GM19463 (cell line): ENCODE results near the gene MVD.

ENCODE experiments used
- ATAC-seq: cut with Tn5 transposase; IDR thresholded peaks from one replicate; pipeline ENCODE4 v1.9.1; 2021; ENCODE audit warnings: mild to moderate bottlenecking, moderate library complexity; ENCODE audit not compliant: unreplicated experiment

MVD gene

DNA sequence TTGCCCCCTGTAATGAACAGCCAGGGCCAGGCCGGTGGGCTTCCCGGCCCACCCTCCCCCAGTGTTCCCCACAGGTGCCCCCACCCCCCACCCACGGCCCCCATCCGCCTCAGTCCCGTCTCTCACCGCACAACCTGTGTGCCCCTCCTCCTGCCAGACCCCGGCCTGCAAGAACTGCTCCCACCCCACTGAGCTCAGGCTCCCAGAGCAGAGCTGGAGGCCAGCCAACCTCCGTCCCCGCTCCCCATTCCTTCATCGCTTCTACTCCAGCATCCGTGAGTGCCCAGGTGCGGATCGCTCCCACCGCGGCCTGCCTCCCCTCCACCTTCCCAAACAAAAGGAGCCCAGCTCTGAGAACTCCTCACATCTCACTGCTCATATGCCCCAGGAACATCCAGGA lies 4.2 kb downstream of the MVD start:
- ATAC-seq = no peak

DNA sequence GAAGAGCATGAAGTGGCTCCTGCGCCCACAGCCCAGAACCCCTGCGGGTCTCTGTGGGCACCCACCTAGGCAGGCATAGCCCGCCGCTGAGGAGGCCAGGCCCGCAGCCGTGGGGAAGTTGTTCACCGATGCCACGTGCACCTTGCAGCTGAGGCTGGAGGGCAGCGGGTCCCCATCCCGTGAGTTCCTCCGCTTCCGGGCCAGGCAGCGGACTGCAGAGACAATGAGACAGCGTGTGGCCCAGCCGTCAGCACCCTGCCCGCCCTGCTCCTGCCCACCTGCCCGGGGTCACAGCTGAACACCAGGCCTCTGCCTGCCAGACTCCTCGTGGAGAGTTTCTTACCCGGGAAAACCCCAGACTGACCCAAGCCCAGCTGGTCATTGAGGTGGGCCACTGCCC lies 5.5 kb downstream of the MVD start:
- no peak for ATAC-seq

DNA sequence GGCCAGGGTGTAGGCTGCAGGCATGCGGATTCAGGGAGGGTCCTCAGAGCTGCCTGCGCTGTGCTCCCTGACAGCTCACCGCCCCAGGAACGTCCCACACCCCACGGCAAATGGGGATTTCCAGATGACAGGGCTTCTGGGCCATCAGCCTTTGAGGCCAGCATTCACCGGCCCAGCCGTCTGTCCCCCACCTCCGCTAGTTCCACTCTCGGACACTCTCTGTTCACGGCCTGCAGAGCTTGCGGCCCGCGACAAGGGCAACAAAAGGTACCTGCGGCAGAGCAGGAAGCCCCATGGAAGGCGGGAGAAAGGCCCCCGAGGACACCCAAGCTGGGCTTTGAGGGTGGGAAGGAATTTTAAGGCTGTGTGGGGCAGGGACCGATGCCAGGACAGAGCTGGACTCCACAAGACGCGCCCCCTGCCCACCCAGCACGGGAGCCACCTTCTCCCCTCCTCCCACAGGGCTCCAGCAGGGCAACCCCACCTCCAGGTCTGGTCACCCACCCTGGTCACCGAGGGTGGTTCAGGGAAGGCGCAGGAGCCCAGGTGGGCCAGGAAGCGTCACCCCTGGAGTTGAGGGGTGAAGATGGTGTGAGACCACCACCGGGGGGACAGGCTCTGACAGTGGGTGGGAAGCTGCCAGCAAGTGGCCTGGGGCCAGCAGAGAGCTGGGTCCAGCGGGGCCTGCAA lies 6.5 kb downstream of the MVD start:
- no peak for ATAC-seq

DNA sequence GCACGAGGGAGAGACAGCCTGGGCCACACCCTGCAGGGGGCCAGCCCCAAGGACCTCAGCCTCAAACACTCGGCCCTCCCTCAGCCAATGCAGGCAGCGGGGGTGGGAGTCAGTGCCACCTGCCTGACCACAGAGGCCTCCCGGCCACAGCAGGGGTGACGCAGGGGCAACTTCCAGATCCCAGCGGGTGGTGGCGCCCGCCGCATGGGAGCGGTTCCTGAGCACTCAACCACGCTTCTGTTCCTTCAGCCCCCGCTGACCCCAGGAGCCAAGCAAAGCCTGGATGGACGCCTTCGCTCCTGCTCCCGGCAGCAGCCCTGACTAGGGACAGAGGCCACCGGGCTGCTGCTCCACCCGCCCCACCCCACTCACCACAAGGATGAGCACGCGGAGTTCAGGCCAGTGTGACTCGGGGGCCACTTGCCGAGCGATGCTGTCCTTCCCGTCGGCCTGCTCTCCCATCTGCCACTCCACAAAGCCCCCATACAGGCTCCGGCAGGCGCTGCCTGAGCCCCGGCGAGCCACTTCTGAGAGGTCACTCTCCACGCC lies 7.1 kb downstream of the MVD start:
- no peak for ATAC-seq

DNA sequence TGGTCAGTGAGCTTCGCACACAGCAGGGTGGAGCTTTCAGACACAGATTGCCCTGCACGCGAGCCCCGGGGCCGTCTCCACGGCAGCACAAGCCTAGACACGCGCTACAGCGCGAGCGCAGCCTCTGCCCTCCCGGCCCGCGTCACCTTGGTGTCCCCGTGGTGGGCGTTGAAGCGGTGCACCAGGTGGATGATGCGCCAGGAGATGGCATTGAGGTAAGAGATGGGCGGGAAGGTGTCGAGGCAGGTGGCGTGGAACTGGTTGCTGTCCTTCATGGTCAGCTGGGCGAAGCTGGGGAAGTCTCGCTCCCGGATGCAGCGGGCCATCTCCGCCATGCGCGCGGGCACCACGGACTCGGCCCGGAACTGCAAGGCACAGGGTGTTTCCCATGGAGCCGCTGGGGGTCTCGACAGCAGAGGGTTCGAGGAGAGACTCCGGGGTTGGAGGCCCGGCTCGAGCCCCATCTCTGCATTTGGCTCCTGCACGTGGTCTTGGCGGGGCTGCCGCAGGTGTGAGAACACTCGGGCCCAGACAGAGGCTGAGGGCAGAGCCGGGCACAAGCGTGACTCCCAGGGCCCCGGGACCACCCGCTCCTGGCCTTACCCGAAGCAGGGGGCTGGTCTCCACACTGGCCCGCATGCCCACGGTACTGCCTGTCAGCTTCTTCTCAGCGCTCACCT lies 7.7 kb downstream of the MVD start:
- ATAC-seq = no peak

DNA sequence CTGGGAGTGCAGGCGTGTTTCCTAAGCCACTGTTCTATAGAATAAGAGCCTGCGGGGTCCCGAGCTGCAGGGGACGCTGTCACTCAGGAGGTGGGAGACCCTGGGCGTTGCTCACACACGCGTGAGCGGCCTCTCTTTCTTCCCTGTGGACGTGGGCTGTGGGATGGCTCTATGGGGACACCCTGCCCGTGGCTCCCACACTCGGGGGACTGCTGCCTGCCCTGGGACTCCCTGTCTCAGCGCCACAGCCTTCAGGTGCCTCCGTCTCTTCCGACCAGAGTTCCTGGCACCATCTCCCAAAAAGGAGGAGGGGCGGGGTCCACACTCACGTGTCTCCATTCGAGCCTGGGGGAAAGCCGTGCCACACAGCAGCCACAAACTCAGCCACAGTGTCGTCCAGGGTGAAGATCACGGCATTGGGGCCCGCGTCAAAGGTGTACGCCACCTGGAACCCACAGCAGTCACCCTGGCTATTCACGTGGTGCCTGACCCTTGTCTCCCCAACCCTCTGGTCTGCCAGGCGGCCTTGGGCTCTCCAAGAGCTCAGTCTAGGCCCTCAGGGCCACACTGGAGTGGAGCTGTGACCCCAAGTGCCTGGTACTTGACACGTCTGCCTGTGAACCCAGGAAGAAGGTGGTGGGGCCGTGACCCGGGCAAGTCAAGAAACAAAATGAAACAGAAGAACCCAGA lies 8.4 kb downstream of the MVD start:
- no peak for ATAC-seq

DNA sequence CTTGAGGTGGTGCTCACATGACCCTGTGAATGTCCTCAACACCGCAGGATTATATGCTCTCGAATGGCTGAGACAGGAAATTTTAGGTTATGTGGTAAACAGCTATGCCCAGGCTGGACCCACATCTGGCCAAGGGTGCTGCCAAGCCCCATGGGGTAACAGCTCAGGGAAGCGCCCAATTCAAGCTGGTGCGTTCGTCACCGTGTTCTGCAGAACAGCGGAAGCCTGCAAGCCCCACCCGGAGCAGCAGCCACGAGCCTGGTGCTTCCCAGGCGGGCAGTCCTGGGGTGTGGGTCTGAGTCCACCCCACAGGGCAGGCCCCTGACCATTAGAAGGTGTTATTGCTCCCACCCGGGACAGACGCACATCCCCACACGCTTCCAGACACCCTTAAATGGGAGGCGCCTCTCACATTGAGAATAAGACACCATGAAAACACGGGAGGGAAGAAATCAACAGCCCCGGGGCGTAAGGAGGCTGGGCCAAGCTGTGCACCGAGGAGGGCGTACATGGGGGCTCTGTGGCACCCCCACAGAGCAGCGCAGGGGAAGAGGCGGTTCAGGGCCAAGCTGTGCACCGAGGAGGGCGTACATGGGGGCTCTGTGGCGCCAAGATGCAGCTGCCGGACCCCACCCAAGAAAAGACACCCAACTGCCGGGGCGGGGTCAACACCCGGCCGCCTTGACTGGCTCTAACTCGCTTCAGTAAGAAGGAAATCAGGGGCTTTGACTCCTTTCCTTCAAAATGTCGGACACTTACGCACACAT lies 9.1 kb downstream of the MVD start:
- ATAC-seq = no peak

DNA sequence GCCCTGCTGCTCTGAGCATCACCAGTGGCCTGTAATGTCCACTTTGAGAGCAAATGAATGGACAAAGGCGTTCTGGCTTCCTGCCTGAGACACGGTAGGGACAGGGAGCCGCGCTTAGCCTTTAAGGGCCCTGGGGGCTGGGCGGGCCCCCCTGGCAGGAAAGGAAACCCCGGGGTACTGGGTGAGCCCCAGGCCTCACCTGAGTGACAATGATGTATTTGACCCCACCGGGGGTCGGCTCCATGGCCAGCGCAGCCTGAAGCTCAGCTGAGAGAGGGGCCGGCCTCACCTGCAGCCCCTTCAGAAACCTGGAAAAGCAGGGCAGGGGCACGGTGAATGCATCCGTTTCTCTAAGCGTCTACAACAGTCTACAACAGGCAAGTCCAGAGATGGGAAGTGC lies 9.8 kb downstream of the MVD start:
- no peak for ATAC-seq

DNA sequence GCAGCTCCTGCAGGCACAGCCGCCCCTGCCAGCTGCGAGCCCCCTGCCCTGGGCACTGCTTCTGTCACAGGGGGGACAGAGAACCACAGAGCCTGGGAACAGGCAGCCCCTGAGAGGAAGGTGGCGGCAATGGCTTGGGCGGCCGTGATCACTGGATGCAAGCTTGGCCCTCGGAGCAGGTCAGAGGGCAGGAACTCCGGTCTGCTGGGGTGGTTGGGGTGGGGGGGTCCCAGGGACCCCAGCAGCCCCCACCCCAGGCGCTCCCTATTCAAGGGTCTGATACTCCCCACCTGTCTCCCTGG lies 10.2 kb downstream of the MVD start:
- ATAC-seq = no peak

DNA sequence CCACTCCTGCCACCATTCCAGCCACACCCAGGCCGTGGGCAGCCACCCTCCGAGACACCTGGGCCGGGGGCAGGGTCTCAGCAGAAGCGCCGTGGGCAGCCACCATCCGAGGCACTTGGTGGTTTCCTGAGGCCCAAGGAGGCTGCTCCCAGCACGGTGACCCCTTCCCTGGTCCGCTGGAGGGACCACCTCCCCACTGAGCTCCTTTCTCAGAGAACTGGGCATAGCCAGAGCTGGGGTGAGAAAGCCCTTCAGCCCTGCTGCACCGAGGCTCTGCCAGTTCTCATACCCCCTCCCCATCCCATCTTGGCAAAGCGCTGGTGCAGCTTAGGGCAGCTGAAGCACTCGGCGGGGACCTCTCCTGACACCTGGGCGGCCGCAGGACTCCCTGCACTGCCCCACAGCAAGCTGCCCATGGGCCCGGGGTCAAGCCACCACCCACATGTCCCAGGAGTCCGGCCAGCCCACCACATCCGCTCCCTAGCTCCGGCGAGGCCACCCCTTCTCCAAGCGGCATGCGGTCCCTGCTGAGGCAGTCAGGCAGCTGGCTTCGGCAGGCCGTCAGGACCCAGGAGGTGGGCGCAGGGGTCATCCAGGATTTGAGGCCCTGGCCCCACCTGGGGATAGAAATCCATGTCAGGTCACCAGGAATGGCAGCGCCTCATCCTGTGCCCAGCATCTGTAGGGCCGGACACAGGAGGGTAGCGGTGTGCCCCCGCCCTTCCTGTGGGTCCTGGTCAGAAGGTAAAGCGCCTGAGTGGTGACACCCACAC lies 10.7 kb downstream of the MVD start:
- no peak for ATAC-seq

DNA sequence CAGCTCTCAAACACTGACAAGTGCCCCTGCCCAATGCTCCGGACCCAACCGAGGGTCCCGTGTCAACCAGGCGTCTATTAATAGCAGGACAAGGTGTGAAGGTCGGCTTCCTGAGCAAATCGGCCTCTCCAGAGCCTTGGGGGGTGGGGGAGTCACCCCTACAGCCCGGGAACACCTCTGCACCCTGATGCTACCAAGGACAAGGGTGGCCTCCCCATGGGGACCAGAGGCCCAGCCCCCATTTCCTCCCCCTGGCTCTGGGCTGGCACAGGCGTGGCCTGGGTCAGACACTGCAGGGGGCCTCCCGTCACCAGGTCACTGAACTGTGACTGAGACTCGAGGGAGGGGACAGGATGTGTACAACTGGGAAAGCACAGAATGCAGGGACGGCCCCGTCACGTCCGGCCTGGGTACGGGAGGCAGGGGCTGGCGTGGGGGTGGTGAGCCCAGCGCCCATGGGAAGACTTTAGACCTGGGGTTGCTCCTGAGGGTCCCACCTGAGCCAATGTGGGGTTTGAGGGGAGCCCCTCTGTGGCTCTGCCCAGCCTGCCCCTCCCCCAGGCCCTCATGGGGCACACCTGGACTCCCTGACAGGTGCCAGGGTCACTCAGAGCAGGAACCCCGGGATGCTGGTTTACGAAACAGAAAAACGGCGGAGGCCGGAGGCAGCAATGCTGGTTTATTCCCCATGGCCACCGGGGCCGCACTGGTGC lies 11.5 kb downstream of the MVD start:
- peak; percentile 77 for ATAC-seq

DNA sequence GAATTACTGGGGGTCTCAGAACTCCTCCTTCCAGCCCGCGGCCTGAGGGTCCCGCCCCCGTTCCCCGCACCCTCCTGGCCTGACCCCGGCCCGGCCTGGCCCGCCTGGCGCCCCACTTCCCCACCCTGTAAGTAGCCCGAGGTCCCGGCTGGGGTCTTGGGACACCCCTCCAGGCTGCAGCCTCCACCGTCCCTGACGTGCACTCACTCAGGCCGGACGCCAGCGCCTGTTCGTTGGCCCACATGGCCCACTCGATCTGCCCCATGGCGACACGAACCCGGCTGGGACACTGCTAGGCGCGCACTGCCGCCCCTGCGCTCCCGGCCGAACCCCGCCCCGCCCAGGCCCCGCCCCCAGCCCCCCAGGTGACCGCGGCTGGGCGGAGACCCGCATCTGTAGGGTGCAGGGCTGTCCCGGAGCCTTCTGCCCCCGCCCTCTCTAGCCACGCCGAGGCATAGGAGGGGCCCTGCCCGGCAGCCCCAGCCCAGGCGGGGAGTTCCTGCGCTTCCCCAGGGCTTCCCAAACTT lies 12.1 kb downstream of the MVD start, which contains the start of gene CYBA:
Gene CYBA (minus strand): TSS at position 305 of the 527 bp plus-strand sequence. CDS start 40 bp downstream, at position 265.
- peak; percentile 73 for ATAC-seq

DNA sequence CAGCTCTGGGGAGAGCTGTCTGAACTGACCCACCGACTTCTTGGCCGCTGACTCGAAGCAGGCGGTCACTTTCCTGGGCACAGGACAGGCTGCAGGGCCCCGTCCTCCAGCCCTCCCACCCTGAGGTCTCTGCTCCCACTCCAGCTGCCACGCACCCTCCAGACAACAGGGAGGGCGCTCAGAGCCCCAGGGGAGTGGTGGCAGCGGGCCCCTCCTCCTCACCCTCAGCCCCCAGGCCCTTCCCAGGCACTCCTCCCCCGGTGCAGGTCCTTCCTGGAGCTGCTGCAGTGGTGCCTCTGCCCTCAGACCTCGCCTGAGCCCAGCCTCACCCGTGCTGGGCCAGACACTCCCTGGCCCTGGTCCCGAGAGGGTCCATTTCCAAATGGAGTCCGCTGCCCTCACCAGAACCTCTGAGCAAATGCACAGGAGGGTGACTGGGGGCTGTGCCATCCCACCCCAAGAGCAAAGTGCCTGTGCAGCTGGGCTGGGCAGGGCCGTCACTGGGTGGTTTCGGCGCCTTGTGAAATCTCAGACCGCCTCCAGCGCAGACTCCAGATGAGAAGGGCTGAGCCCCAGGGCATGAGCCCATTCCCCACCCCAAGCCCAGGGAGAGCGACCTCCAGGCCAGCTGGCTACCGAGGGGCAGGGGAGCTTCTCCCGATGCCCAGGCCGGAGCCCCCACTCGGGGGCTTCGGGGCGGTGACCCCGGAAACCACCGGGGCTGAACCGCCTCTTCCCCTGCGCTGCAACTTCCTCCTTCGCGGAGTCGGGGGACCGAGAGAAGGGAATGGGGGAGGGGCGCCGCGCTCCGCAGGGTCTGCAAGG lies 12.8 kb downstream of the MVD start:
- ATAC-seq = peak; percentile 10

DNA sequence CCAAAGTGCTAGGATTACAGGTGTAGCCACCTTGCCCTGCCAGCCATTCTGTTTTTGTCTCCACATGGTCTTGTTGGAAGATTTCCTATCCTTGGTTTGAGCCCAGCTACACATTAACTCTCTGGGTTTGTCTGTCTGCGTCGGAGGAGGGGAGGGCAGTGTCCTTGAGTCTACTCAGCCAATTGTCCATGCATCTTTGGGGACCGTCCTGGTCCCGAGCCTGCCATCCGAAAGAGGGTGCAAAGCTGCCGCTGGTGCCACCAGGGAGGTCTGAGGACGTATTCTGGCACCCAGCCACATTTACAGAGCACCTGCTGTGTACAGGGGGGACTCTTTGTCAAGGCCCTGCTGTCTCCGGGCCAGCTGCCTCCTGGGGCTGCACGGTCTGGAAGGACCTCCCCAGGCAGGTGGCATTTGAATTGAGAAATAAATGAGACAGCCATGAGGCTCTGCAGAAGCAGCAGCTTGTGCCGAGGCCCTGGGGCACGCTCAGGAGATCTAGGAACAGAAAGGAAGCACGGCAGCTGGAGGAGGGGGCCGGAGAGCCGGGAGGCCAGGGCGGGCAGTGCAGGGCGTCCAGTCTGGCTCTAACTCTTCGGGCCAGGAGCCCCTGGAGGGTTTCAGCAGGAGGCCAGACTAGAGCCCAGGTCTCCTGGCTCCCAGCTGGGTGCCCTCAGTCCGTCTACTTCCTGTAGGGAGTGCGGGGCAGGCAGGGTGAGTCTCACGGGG lies 13.5 kb downstream of the MVD start:
- no peak for ATAC-seq

DNA sequence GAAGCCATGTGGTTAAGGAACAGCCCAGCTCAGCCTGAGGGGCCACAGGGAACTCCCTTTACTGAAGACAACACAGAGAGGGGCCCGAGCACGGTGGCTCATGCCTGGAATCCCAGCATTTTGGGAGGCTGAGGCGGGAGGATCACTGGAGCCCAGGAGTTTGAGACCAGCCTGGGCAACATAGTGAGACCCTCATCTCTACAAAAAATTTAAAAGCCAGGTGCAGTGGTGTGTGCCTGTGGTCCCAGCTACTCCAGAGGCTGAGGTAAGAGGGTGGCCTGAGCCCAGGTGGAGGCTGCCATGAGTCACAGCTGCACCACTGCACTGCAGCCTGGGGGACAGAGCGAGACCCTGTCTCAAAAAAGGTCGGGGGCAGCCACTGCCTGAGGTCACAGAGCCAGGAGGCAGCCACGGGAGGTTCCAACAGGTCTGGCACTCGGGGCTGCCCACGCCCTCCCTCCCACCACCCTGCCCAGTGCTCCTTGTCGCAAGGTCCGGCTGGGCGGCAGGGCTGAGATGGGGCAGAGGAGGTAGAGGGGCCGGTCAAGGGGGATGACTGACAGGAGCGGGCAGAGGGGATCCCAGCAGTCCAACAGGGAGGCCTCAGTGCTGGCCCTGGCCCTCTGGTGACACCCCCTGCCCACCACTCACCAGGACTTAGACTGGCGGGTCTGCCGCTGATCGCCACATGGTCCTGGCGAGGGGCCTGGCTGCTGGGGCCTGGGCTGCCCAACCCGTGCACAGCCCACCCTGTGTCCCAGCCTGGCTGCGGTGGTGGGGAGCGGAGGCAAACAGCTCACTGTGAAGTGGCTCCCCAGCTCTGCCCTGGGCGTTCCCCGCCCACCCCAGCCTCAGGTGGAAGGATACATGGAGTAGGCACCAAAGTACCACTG lies 15.5 kb downstream of the MVD start:
- no peak for ATAC-seq

DNA sequence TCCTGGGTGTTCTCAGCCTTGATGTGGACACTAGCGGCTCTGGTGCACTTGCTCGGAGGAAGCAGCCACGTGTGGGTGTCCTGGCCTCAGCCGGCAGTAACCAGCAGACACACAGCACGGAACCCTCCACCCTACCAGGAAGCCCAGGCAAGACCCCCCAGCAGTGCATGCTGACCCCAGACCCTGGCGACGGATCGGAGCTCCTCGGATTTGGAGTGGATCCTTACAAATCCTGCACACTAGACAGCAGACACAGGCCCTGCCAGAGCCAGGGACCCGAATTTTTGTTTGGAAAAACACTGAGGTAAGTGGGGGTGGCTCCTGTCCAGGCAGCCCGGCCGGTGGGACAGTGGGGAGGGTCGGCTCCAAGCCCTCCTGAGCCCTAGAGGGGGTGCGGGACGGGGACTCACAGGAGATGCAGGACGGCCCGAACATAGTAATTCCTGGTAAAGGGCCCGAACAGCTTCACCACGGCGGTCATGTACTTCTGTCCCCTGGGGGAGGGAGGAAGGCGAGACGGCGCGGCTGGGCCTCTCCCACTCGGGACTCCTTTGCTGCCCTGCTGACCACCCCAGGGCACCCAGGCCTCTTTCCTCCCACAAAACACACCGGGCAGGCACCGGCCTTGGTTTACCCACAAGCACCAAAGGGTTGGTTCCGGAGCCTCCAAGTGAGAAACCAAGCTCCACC lies 16.4 kb downstream of the MVD start:
- no peak for ATAC-seq
